ENCODE results near the gene GALNT2.

The GALNT2 gene

GRCh38 chr1:230126529-230127104 lies 59.6 kb downstream of the GALNT2 start:
- no peak for DNase-seq (ENCODE audit: extremely low read depth in 1 of 2, low read depth in 1 of 2)

- no peak for DNase-seq (ENCODE audit: extremely low read depth in 1 of 2, low read depth in 1 of 2)
Observed at GRCh38 chr1:230127105-230128054, 60.3 kb downstream of the GALNT2 start.

- DNase-seq (ENCODE audit: extremely low read depth in 1 of 2, low read depth in 1 of 2), result no peak
Observed at GRCh38 chr1:230128569-230129285, 61.7 kb downstream of the GALNT2 start.

GRCh38 chr1:230129341-230129740 lies 62.3 kb downstream of the GALNT2 start:
- no peak for DNase-seq (ENCODE audit: extremely low read depth in 1 of 2, low read depth in 1 of 2)

GRCh38 chr1:230130172-230130944 lies 63.3 kb downstream of the GALNT2 start:
- no peak for DNase-seq (ENCODE audit: extremely low read depth in 1 of 2, low read depth in 1 of 2)

GRCh38 chr1:230131457-230131856 lies 64.4 kb downstream of the GALNT2 start:
- no peak for DNase-seq (ENCODE audit: extremely low read depth in 1 of 2, low read depth in 1 of 2)

GRCh38 chr1:230132758-230133157 lies 65.7 kb downstream of the GALNT2 start:
- no peak for DNase-seq (ENCODE audit: extremely low read depth in 1 of 2, low read depth in 1 of 2)

GRCh38 chr1:230135726-230136125 lies 68.7 kb downstream of the GALNT2 start:
- no peak for DNase-seq (ENCODE audit: extremely low read depth in 1 of 2, low read depth in 1 of 2)

GRCh38 chr1:230136453-230137336 lies 69.7 kb downstream of the GALNT2 start:
- no peak for DNase-seq (ENCODE audit: extremely low read depth in 1 of 2, low read depth in 1 of 2)

- no peak for DNase-seq (ENCODE audit: extremely low read depth in 1 of 2, low read depth in 1 of 2)
Observed at GRCh38 chr1:230137337-230137815, 70.3 kb downstream of the GALNT2 start.

- DNase-seq (ENCODE audit: extremely low read depth in 1 of 2, low read depth in 1 of 2), result no peak
Observed at GRCh38 chr1:230138561-230139239, 71.7 kb downstream of the GALNT2 start.

GRCh38 chr1:230139315-230139714 lies 72.3 kb downstream of the GALNT2 start:
- no peak for DNase-seq (ENCODE audit: extremely low read depth in 1 of 2, low read depth in 1 of 2)

GRCh38 chr1:230139741-230140140 lies 72.7 kb downstream of the GALNT2 start:
- DNase-seq (ENCODE audit: extremely low read depth in 1 of 2, low read depth in 1 of 2), result no peak

GRCh38 chr1:230140221-230141020 lies 73.4 kb downstream of the GALNT2 start:
- DNase-seq (ENCODE audit: extremely low read depth in 1 of 2, low read depth in 1 of 2), result no peak

- no peak for DNase-seq (ENCODE audit: extremely low read depth in 1 of 2, low read depth in 1 of 2)
Observed at GRCh38 chr1:230141021-230141648, 74.1 kb downstream of the GALNT2 start.

- DNase-seq (ENCODE audit: extremely low read depth in 1 of 2, low read depth in 1 of 2), result no peak
Observed at GRCh38 chr1:230141797-230142607, 75.0 kb downstream of the GALNT2 start.

GRCh38 chr1:230142608-230143210 lies 75.7 kb downstream of the GALNT2 start:
- no peak for DNase-seq (ENCODE audit: extremely low read depth in 1 of 2, low read depth in 1 of 2)

All from stimulated activated CD8-positive, alpha-beta memory T cell treated with anti-CD3 and anti-CD28 coated beads, Interleukin-7, amount 100 ng/mL, for 48 hours (primary cell).